ENCODE results near the gene DNAJB9.

The DNAJB9 gene

DNA sequence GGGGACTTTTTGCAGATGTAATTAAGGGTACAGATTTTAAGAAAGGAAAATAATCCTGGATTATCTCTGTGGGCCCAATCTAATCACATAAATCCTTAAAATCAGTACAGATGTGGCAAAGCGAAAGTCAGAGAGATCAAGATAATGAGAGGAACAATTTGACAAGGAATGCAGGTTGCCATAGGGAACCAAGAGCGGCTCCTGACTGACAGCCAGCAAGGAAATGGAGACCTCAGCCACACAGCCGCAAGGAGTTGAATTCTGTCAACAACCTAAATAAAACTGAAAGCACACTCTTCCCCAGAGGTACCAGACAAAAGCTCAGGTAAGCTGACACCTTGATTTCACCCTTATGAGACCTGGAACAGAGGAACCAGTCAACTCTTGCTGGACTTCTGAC is 40.3 kb upstream of the DNAJB9 start:
- H3K9me3 ChIP-seq (ENCODE audit: low read length): no peaks in the 10 kb centered on the region
- no peaks in the 10 kb centered on the region for H3F3A ChIP-seq (ENCODE audit: insufficient read depth, low read length)
- peaks cover 35% of the 10 kb centered on the region for H3K4me1 ChIP-seq (ENCODE audit: insufficient read depth, low read length, severe bottlenecking)
- H3K9ac ChIP-seq (ENCODE audit: low read length): no peak overlapping the region
- H3K27me3 ChIP-seq (ENCODE audit: insufficient read depth, low read length): no peaks in the 10 kb centered on the region
- H3K9me2 ChIP-seq (ENCODE audit: low read depth, low read length): no peaks in the 10 kb centered on the region
- no peak overlapping the region for H3K4me2 ChIP-seq (ENCODE audit: low read length)
- H3K27ac ChIP-seq (ENCODE audit: low read depth, low read length, poor library complexity, severe bottlenecking): no peak overlapping the region
- no peak overlapping the region for H2AFZ ChIP-seq (ENCODE audit: low read length)
- TF ChIP-seq EZH2 (IDR thresholded peaks at IDR 0.05; ENCODE audit: borderline replicate concordance, low read length): no peak
- TF ChIP-seq, protein P1, sequence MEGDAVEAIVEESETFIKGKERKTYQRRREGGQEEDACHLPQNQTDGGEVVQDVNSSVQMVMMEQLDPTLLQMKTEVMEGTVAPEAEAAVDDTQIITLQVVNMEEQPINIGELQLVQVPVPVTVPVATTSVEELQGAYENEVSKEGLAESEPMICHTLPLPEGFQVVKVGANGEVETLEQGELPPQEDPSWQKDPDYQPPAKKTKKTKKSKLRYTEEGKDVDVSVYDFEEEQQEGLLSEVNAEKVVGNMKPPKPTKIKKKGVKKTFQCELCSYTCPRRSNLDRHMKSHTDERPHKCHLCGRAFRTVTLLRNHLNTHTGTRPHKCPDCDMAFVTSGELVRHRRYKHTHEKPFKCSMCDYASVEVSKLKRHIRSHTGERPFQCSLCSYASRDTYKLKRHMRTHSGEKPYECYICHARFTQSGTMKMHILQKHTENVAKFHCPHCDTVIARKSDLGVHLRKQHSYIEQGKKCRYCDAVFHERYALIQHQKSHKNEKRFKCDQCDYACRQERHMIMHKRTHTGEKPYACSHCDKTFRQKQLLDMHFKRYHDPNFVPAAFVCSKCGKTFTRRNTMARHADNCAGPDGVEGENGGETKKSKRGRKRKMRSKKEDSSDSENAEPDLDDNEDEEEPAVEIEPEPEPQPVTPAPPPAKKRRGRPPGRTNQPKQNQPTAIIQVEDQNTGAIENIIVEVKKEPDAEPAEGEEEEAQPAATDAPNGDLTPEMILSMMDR (IDR thresholded peaks at IDR 0.05; ENCODE audit: low read length): no peak
- no peaks in the 10 kb centered on the region for H3K36me3 ChIP-seq (ENCODE audit: insufficient read depth, low read length)
- no peaks in the 10 kb centered on the region for H4K20me1 ChIP-seq (ENCODE audit: insufficient read depth, low read length)
- H3K4me3 ChIP-seq (ENCODE audit: low read depth, low read length, poor library complexity, severe bottlenecking): no peak overlapping the region
- H3K79me2 ChIP-seq (ENCODE audit: insufficient read depth, low read length): peaks cover 13% of the 10 kb centered on the region

DNA sequence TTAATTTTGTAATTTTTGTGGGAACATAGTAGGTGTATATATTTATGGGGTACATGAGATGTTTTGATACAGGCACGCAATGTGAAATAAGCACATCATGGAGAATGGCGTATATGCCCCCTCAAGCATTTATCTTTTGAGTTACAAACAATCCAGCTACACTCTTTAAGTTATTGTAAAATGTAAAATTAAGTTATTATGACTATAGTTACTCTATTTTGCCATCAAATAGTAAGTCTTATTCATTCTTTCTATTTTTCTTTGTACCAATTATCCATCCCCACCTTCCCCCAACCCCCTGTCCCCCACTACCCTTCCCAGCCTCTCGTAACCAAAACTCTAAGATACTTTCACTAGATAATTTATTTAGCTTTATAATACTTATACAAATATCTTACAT is 36.0 kb upstream of the DNAJB9 start:
- Histone ChIP-seq H3K9me3 (ENCODE audit: low read length) (no peaks in the 10 kb centered on the region), H3K9ac (ENCODE audit: low read length) (no peak overlapping the region), H3K79me2 (ENCODE audit: insufficient read depth, low read length) (no peaks in the 10 kb centered on the region), H3K9me2 (ENCODE audit: low read depth, low read length) (no peaks in the 10 kb centered on the region), H3K27ac (ENCODE audit: low read depth, low read length, poor library complexity, severe bottlenecking) (no peak overlapping the region), H3K4me2 (ENCODE audit: low read length) (no peak overlapping the region), H3K27me3 (ENCODE audit: insufficient read depth, low read length) (no peaks in the 10 kb centered on the region), H3K4me1 (ENCODE audit: insufficient read depth, low read length, severe bottlenecking) (peaks cover 15% of the 10 kb centered on the region), H3K36me3 (ENCODE audit: insufficient read depth, low read length) (no peaks in the 10 kb centered on the region), H2AFZ (ENCODE audit: low read length) (no peak overlapping the region), H3F3A (ENCODE audit: insufficient read depth, low read length) (no peaks in the 10 kb centered on the region), H4K20me1 (ENCODE audit: insufficient read depth, low read length) (no peaks in the 10 kb centered on the region), H3K4me3 (ENCODE audit: low read depth, low read length, poor library complexity, severe bottlenecking) (no peak overlapping the region)
- TF ChIP-seq EZH2 (IDR thresholded peaks at IDR 0.05; ENCODE audit: borderline replicate concordance, low read length): no peak
- TF ChIP-seq, protein P1 (IDR thresholded peaks at IDR 0.05; ENCODE audit: low read length): no peak

DNA sequence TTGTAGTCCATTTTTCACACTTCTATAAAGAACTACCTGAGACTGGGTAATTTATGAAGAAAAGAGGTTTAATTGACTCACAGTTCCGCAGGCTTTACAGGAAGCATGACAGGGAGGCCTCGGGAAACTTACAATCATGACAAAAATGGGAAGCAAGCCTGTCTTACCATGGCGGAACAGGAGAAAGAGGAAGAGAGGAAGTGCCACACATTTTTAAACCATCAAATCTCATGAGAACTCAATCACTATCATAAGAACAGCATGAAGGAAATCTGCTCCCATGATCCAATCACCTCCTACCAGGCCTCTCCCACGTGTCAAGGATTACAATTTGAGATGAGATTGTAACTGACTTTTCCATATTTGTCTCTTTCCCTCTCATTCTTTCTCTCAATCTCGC is 34.4 kb upstream of the DNAJB9 start:
- Histone ChIP-seq H3K27me3 (ENCODE audit: insufficient read depth, low read length) (no peaks in the 10 kb centered on the region), H3K4me2 (ENCODE audit: low read length) (no peak overlapping the region), H3K4me3 (ENCODE audit: low read depth, low read length, poor library complexity, severe bottlenecking) (no peak overlapping the region), H3K36me3 (ENCODE audit: insufficient read depth, low read length) (no peaks in the 10 kb centered on the region), H3K4me1 (ENCODE audit: insufficient read depth, low read length, severe bottlenecking) (peaks cover 15% of the 10 kb centered on the region), H3K9ac (ENCODE audit: low read length) (no peak overlapping the region), H3K9me2 (ENCODE audit: low read depth, low read length) (no peaks in the 10 kb centered on the region), H2AFZ (ENCODE audit: low read length) (no peak overlapping the region), H3K9me3 (ENCODE audit: low read length) (no peaks in the 10 kb centered on the region), H4K20me1 (ENCODE audit: insufficient read depth, low read length) (no peaks in the 10 kb centered on the region), H3K27ac (ENCODE audit: low read depth, low read length, poor library complexity, severe bottlenecking) (no peak overlapping the region), H3K79me2 (ENCODE audit: insufficient read depth, low read length) (no peaks in the 10 kb centered on the region), H3F3A (ENCODE audit: insufficient read depth, low read length) (no peaks in the 10 kb centered on the region)
- TF ChIP-seq, protein P1 (IDR thresholded peaks at IDR 0.05; ENCODE audit: low read length): no peak
- TF ChIP-seq EZH2 (IDR thresholded peaks at IDR 0.05; ENCODE audit: borderline replicate concordance, low read length): no peak
